ENCODE data around the gene ZNF710. TPM values are rescaled to one million over a fixed set of nuclear protein-coding genes. Genes with fewer than 3 reads are reported as not detected.

ZNF710 gene
- polyA plus RNA-seq, 1 donor from 2014 or later: 10.2 TPM

- Histone ChIP-seq H3K9me3 (ENCODE audit: low read length) (no peaks in the 10 kb centered on the region), H3K9ac (ENCODE audit: low read length) (no peak overlapping the region), H2AFZ (ENCODE audit: low read depth, low read length) (no peak overlapping the region), H4K20me1 (ENCODE audit: insufficient read depth) (no peaks in the 10 kb centered on the region), H3K4me3 (ENCODE audit: low read length) (no peak overlapping the region), H3K36me3 (ENCODE audit: insufficient read depth, low read length) (no peaks in the 10 kb centered on the region), H3K4me2 (ENCODE audit: low read length) (no peak overlapping the region), H3K9me2 (ENCODE audit: insufficient read depth, low read length) (no peaks in the 10 kb centered on the region), H3K79me2 (replicated peaks; ENCODE audit: insufficient read depth, low read length) (no peaks in the 10 kb centered on the region), H3K27me3 (ENCODE audit: insufficient read depth, low read depth, low read length) (no peaks in the 10 kb centered on the region), H3K27ac (ENCODE audit: low read length) (no peak overlapping the region), H3F3A (ENCODE audit: insufficient read depth, low read length, poor library complexity, severe bottlenecking) (no peaks in the 10 kb centered on the region)
- no peak for TF ChIP-seq EP300 (conservative IDR thresholded peaks at IDR 0.05; ENCODE audit: poor library complexity, severe bottlenecking)
- no peak for TF ChIP-seq EZH2 (IDR thresholded peaks at IDR 0.05; ENCODE audit: borderline replicate concordance, insufficient read depth, low read length, poor library complexity, severe bottlenecking)
- TF ChIP-seq CTCF (IDR thresholded peaks at IDR 0.05; ENCODE audit: poor library complexity, severe bottlenecking): no peak
- no peak for TF ChIP-seq POLR2AphosphoS5 (IDR thresholded peaks at IDR 0.05)
- no peak for TF ChIP-seq MXI1 (conservative IDR thresholded peaks at IDR 0.05; ENCODE audit: poor library complexity, severe bottlenecking)
- TF ChIP-seq SMC3 (conservative IDR thresholded peaks at IDR 0.05; ENCODE audit: poor library complexity): no peak
- TF ChIP-seq REST (IDR thresholded peaks at IDR 0.05; ENCODE audit: borderline replicate concordance): no peak
- no peak for TF ChIP-seq TAF1 (IDR thresholded peaks at IDR 0.05; ENCODE audit: low read depth)
- no peak for TF ChIP-seq RAD21 (conservative IDR thresholded peaks at IDR 0.05)
Observed at GRCh38 chr15:90075420-90076289, 74.5 kb downstream of the ZNF710 start.

- no peak overlapping the region for H3K9ac ChIP-seq (ENCODE audit: low read length)
- no peaks in the 10 kb centered on the region for H3K9me2 ChIP-seq (ENCODE audit: insufficient read depth, low read length)
- no peaks in the 10 kb centered on the region for H3F3A ChIP-seq (ENCODE audit: insufficient read depth, low read length, poor library complexity, severe bottlenecking)
- H3K4me2 ChIP-seq (ENCODE audit: low read length): no peak overlapping the region
- no peaks in the 10 kb centered on the region for H3K27me3 ChIP-seq (ENCODE audit: insufficient read depth, low read depth, low read length)
- no peaks in the 10 kb centered on the region for H3K36me3 ChIP-seq (ENCODE audit: insufficient read depth, low read length)
- H3K27ac ChIP-seq (ENCODE audit: low read length): no peak overlapping the region
- TF ChIP-seq RAD21 (conservative IDR thresholded peaks at IDR 0.05) (no peak), REST (IDR thresholded peaks at IDR 0.05; ENCODE audit: borderline replicate concordance) (no peak), MXI1 (conservative IDR thresholded peaks at IDR 0.05; ENCODE audit: poor library complexity, severe bottlenecking) (no peak)
- no peaks in the 10 kb centered on the region for H3K9me3 ChIP-seq (ENCODE audit: low read length)
- H2AFZ ChIP-seq (ENCODE audit: low read depth, low read length): no peak overlapping the region
- H3K79me2 ChIP-seq (replicated peaks; ENCODE audit: insufficient read depth, low read length): no peaks in the 10 kb centered on the region
- H3K4me3 ChIP-seq (ENCODE audit: low read length): no peak overlapping the region
- H4K20me1 ChIP-seq (ENCODE audit: insufficient read depth): no peaks in the 10 kb centered on the region
Observed at GRCh38 chr15:90076716-90077115, 75.6 kb downstream of the ZNF710 start.

Measured in neural cell (in vitro differentiated cells).